Esophagus muscularis mucosa (tissue), 3 donors: ENCODE measurements around the gene TEC.

Experiments used
- EP300 ChIP-seq: sonication (generic); formaldehyde crosslinking; IDR thresholded peaks from one replicate; pipeline ENCODE4 v1.6.1; 2017; ENCODE audit warnings: antibody characterized with exemption
- TF ChIP-seq, protein P1 (sequence below), 3 experiments: fragments of 200-600 bp in 2 of 3; fragments of 450-650 bp in 1 of 3; sonication (generic) in 2 of 3; IDR thresholded peaks; one replicate each; pipeline ENCODE4 v1.5.1; 2017 to 2019; ENCODE audit warnings: antibody characterized with exemption in 3 of 3, mild to moderate bottlenecking in 2 of 3, moderate library complexity in 1 of 3

DNA sequence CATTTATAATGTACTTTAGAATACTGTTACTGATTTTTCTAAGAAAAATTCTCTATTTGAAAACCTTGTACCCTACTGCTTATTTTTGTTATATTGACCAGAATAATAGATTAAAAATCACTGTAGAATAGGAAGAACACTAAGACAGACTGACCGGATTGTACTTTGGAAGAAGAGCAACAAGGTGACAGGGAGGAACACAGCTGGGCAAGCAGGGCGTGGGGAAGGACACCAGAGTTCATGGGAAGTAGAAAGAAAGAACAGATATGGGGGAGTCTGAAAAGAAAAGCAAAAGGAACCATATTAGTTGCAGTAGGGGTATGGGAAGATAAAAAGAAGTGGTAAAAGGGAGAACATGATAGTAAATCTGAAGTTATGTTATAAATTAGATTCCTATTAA, 174.2 kb downstream of the TEC start:
- TF ChIP-seq, protein P1, sequence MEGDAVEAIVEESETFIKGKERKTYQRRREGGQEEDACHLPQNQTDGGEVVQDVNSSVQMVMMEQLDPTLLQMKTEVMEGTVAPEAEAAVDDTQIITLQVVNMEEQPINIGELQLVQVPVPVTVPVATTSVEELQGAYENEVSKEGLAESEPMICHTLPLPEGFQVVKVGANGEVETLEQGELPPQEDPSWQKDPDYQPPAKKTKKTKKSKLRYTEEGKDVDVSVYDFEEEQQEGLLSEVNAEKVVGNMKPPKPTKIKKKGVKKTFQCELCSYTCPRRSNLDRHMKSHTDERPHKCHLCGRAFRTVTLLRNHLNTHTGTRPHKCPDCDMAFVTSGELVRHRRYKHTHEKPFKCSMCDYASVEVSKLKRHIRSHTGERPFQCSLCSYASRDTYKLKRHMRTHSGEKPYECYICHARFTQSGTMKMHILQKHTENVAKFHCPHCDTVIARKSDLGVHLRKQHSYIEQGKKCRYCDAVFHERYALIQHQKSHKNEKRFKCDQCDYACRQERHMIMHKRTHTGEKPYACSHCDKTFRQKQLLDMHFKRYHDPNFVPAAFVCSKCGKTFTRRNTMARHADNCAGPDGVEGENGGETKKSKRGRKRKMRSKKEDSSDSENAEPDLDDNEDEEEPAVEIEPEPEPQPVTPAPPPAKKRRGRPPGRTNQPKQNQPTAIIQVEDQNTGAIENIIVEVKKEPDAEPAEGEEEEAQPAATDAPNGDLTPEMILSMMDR (IDR thresholded peaks at IDR 0.05), result no peak
- no peak for TF ChIP-seq EP300
